ENCODE results near the gene SYT1.
"Not testable (repeated sequence)": the region's sequence is repeated elsewhere in the genome, so short reads cannot be mapped to it uniquely, and the experiment has no call there.

The SYT1 gene

DNA sequence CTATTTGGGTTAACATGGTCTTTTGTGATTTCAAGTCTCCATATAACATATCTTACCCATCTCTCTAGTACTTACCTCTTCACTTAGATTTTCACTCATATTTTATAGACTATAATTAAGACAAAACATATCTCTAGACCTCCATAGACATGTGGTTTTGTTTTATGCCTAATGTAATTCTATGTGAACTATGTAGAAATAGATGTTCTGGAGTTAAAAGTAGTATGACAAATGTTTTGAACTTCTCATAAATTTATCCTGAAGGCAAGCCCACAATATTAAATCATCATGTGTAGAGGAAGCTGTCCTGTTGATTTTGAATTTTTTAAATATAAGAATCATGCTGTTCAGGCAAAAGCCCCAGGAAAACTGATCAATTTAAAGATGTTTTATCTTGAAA lies 169.2 kb downstream of the SYT1 start:
- Histone ChIP-seq H3K27ac (replicated peaks) (no peak overlapping the region), H3K27me3 (ENCODE audit: insufficient read depth, poor library complexity, severe bottlenecking) (no peaks in the 10 kb centered on the region), H3K4me3 (replicated peaks; ENCODE audit: insufficient read depth, low read length) (no peak overlapping the region)
- DNase-seq (ENCODE audit: low read depth in 1 of 2, low spot score in 1 of 2), result no peak
- TF ChIP-seq GABPA (IDR thresholded peaks at IDR 0.05; ENCODE audit: low read depth) (no peak), SPI1 (IDR thresholded peaks at IDR 0.05; ENCODE audit: borderline replicate concordance, low read depth) (no peak), POLR2AphosphoS5 (IDR thresholded peaks at IDR 0.05; ENCODE audit: low read depth) (no peak)
- TF ChIP-seq, protein P1, sequence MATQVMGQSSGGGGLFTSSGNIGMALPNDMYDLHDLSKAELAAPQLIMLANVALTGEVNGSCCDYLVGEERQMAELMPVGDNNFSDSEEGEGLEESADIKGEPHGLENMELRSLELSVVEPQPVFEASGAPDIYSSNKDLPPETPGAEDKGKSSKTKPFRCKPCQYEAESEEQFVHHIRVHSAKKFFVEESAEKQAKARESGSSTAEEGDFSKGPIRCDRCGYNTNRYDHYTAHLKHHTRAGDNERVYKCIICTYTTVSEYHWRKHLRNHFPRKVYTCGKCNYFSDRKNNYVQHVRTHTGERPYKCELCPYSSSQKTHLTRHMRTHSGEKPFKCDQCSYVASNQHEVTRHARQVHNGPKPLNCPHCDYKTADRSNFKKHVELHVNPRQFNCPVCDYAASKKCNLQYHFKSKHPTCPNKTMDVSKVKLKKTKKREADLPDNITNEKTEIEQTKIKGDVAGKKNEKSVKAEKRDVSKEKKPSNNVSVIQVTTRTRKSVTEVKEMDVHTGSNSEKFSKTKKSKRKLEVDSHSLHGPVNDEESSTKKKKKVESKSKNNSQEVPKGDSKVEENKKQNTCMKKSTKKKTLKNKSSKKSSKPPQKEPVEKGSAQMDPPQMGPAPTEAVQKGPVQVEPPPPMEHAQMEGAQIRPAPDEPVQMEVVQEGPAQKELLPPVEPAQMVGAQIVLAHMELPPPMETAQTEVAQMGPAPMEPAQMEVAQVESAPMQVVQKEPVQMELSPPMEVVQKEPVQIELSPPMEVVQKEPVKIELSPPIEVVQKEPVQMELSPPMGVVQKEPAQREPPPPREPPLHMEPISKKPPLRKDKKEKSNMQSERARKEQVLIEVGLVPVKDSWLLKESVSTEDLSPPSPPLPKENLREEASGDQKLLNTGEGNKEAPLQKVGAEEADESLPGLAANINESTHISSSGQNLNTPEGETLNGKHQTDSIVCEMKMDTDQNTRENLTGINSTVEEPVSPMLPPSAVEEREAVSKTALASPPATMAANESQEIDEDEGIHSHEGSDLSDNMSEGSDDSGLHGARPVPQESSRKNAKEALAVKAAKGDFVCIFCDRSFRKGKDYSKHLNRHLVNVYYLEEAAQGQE (IDR thresholded peaks at IDR 0.05; ENCODE audit: insufficient replicate concordance, low read depth), result no peak
- TF ChIP-seq, protein P2, sequence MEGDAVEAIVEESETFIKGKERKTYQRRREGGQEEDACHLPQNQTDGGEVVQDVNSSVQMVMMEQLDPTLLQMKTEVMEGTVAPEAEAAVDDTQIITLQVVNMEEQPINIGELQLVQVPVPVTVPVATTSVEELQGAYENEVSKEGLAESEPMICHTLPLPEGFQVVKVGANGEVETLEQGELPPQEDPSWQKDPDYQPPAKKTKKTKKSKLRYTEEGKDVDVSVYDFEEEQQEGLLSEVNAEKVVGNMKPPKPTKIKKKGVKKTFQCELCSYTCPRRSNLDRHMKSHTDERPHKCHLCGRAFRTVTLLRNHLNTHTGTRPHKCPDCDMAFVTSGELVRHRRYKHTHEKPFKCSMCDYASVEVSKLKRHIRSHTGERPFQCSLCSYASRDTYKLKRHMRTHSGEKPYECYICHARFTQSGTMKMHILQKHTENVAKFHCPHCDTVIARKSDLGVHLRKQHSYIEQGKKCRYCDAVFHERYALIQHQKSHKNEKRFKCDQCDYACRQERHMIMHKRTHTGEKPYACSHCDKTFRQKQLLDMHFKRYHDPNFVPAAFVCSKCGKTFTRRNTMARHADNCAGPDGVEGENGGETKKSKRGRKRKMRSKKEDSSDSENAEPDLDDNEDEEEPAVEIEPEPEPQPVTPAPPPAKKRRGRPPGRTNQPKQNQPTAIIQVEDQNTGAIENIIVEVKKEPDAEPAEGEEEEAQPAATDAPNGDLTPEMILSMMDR (IDR thresholded peaks at IDR 0.05; ENCODE audit: insufficient read depth, low read length), result no peak

DNA sequence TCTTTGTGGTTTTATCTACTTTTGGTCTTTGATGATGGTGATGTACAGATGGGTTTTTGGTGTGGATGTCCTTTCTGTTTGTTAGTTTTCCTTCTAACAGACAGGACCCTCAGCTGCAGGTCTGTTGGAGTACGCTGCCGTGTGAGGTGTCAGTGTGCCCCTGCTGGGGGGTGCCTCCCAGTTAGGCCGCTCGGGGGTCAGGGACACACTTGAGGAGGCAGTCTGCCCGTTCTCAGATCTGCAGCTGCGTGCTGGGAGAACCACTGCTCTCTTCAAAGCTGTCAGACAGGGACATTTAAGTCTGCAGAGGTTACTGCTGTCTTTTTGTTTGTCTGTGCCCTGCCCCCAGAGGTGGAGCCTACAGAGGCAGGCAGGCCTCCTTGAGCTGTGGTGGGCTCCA lies 180.2 kb downstream of the SYT1 start:
- H3K27ac ChIP-seq (replicated peaks); H3K27me3 ChIP-seq (ENCODE audit: insufficient read depth, poor library complexity, severe bottlenecking); H3K4me3 ChIP-seq (replicated peaks; ENCODE audit: insufficient read depth, low read length); DNase-seq (ENCODE audit: low read depth in 1 of 2, low spot score in 1 of 2): not testable (repeated sequence)

DNA sequence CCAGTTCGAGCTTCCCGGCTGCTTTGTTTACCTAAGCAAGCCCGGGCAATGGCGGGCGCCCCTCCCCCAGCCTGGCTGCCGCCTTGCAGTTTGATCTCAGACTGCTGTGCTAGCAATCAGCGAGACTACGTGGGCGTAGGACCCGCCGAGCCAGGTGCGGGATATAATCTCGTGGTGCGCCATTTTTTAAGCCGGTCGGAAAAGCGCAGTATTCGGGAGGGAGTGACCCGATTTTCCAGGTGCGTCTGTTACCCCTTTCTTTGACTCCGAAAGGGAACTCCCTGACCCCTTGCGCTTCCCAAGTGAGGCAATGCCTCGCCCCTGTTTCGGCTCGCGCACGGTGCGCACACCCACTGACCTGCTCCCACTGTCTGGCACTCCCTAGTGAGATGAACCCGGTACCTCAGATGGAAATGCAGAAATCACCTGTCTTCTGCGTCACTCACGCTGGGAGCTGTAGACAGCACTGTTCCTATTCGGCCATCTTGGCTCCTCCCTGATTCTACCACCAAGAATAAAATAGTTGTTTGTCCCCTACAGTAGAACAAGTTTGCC lies 180.7 kb downstream of the SYT1 start:
- not testable (repeated sequence) for H3K4me3 ChIP-seq (replicated peaks; ENCODE audit: insufficient read depth, low read length)

DNA sequence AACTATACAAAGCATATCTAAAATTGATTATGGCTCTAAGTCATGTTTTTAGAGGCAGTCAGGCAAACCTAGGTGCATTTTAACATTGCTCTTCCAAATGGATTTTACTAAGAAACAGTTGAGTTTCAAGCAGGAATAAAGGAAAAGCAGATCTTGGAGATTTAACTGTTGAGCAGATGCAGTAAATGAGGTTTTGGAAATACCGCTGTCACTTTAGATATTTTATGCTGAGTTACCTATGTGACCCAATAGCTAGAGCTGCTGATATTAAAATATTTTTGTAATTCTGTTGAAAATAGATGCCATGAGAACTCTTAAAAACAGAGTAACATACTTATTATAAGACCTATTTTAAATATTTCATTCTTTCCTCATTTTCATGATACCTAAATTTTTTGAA lies 181.4 kb downstream of the SYT1 start:
- no peak for DNase-seq (ENCODE audit: low read depth in 1 of 2, low spot score in 1 of 2)
- H3K27me3 ChIP-seq (ENCODE audit: insufficient read depth, poor library complexity, severe bottlenecking), result no peaks in the 10 kb centered on the region
- no peak overlapping the region for H3K27ac ChIP-seq (replicated peaks)
- H3K4me3 ChIP-seq (replicated peaks; ENCODE audit: insufficient read depth, low read length), result no peak overlapping the region
- TF ChIP-seq SPI1 (IDR thresholded peaks at IDR 0.05; ENCODE audit: borderline replicate concordance, low read depth) (no peak), GABPA (IDR thresholded peaks at IDR 0.05; ENCODE audit: low read depth) (no peak), POLR2AphosphoS5 (IDR thresholded peaks at IDR 0.05; ENCODE audit: low read depth) (no peak)
- TF ChIP-seq, protein P1 (IDR thresholded peaks at IDR 0.05; ENCODE audit: insufficient replicate concordance, low read depth), result no peak
- TF ChIP-seq, protein P2 (IDR thresholded peaks at IDR 0.05; ENCODE audit: insufficient read depth, low read length), result no peak

More for the DNA sequence above, 180.7 kb downstream of the SYT1 start:
- not testable (repeated sequence) for H3K27me3 ChIP-seq (ENCODE audit: insufficient read depth, poor library complexity, severe bottlenecking); DNase-seq (ENCODE audit: low read depth in 1 of 2, low spot score in 1 of 2); H3K27ac ChIP-seq (replicated peaks)

DNA sequence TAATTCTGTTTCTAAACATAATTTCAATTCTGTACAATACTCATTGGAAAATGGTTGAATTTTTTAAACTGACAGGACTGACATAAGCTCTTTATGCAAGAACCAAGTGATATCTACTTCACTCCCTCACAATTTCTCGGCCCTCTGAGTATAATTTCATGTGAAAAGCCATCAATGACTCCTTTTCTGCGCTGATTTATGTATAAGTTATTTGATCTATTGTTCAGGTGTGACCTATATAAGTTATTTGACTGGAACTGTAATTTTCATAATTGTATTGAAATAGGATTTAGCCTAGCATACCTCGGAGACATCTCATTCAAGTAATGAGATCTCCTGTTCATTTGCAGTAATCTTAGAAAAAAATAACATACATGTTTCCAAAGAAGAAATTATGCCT lies 184.4 kb downstream of the SYT1 start:
- no peaks in the 10 kb centered on the region for H3K27me3 ChIP-seq (ENCODE audit: insufficient read depth, poor library complexity, severe bottlenecking)
- H3K27ac ChIP-seq (replicated peaks), result no peak overlapping the region
- H3K4me3 ChIP-seq (replicated peaks; ENCODE audit: insufficient read depth, low read length), result no peak overlapping the region
- TF ChIP-seq, protein P1 (IDR thresholded peaks at IDR 0.05; ENCODE audit: insufficient replicate concordance, low read depth), result no peak
- TF ChIP-seq GABPA (IDR thresholded peaks at IDR 0.05; ENCODE audit: low read depth), result no peak
- TF ChIP-seq POLR2AphosphoS5 (IDR thresholded peaks at IDR 0.05; ENCODE audit: low read depth), result no peak
- TF ChIP-seq, protein P2 (IDR thresholded peaks at IDR 0.05; ENCODE audit: insufficient read depth, low read length), result no peak
- TF ChIP-seq SPI1 (IDR thresholded peaks at IDR 0.05; ENCODE audit: borderline replicate concordance, low read depth), result no peak
- no peak for DNase-seq (ENCODE audit: low read depth in 1 of 2, low spot score in 1 of 2)
